Measurements from ENCODE around the gene ENPP1.

- no peak for TF ChIP-seq POLR2A (IDR thresholded peaks at IDR 0.05)
- TF ChIP-seq CTCF (IDR thresholded peaks at IDR 0.05): no peak
These were observed 53.6 kb downstream of the ENPP1 start for GRCh38 chr6:131861381-131861780.
